Spleen (tissue), 11 donors: ENCODE data around the gene MMP23B. TPM values are rescaled to one million over a fixed set of nuclear protein-coding genes. Genes with fewer than 3 reads are reported as not detected.

ENCODE experiments used
- DNase-seq: peaks from one replicate; pipeline ENCODE4 v3.0.0-alpha.2; 2020
- H3K27ac ChIP-seq, 8 donors: fragments of 200-600 bp; sonication (generic) in 7 of 8; 1 replicate in 4 of 8; 2 replicates in 4 of 8; pipeline versions ENCODE4 v1.5.0 to v1.8.0; 2016 to 2021; ENCODE audit warnings: inconsistent platforms in 4 of 8, mild to moderate bottlenecking in 4 of 8, moderate library complexity in 1 of 8
- H3K27me3 ChIP-seq, 7 donors: fragments of 200-600 bp; sonication (generic) in 6 of 7; replicated peaks in 1 of 7; 1 replicate in 4 of 7; 2 replicates in 3 of 7; pipeline versions ENCODE4 v1.5.0 to v1.8.0; 2016 to 2021; ENCODE audit warnings: inconsistent platforms in 3 of 7, mild to moderate bottlenecking in 1 of 7
- H3K36me3 ChIP-seq, 6 donors: fragments of 200-600 bp; sonication (generic) in 5 of 6; 1 replicate in 4 of 6; 2 replicates in 2 of 6; pipeline versions ENCODE4 v1.5.0 to v1.8.0; 2016 to 2021; ENCODE audit warnings: inconsistent platforms in 2 of 6
- H3K4me1 ChIP-seq, 6 donors: fragments of 200-600 bp; sonication (generic) in 5 of 6; 1 replicate in 3 of 6; 2 replicates in 3 of 6; pipeline versions ENCODE4 v1.5.0 to v1.8.0; 2016 to 2021; ENCODE audit warnings: inconsistent platforms in 3 of 6
- H3K4me3 ChIP-seq, 8 donors: fragments of 200-600 bp; sonication (generic) in 7 of 8; 1 replicate in 4 of 8; 2 replicates in 4 of 8; pipeline versions ENCODE4 v1.5.0 to v1.8.0; 2016 to 2021; ENCODE audit warnings: inconsistent platforms in 4 of 8, mild to moderate bottlenecking in 4 of 8, moderate library complexity in 2 of 8
- H3K9me3 ChIP-seq, 8 donors: fragments of 200-600 bp; sonication (generic) in 7 of 8; 1 replicate in 4 of 8; 2 replicates in 4 of 8; pipeline versions ENCODE4 v1.5.0 to v1.8.0; 2016 to 2021; ENCODE audit warnings: inconsistent platforms in 4 of 8
- CTCF ChIP-seq, 11 experiments: fragments of 200-600 bp in 7 of 11; fragments of 450-650 bp in 4 of 11; sonication (generic) in 4 of 11; IDR thresholded peaks in 8 of 11; conservative IDR thresholded peaks in 3 of 11; 1 replicate in 7 of 11; 2 replicates in 4 of 11; pipeline versions ENCODE4 v1.4.0 to v1.8.0; 2016 to 2021; ENCODE audit warnings: antibody characterized with exemption in 11 of 11, inconsistent platforms in 4 of 11, mild to moderate bottlenecking in 1 of 11
- POLR2A ChIP-seq, 3 donors: fragments of 450-650 bp; IDR thresholded peaks; one replicate each; pipeline ENCODE4 v1.5.1; 2017; ENCODE audit warnings: antibody characterized with exemption in 3 of 3, mild to moderate bottlenecking in 1 of 3
- POLR2AphosphoS5 ChIP-seq, 3 donors: sonication (generic); formaldehyde crosslinking; IDR thresholded peaks; one replicate each; pipeline ENCODE4 v1.5.1; 2017; ENCODE audit warnings: antibody characterized with exemption in 3 of 3
- whole genome bisulfite sequencing, 5 donors: extraction: QIAGEN DNeasy Blood & Tissue Kit in 3 of 5; methylation state at CpG; one replicate each; pipeline versions ENCODE4 v1.1.5 to v1.1.7; 2013 to 2018; 5-methylcytosine and 5-hydroxymethylcytosine counted together
- intact Hi-C: fragments of 100-400 bp; cut with DNase I; formaldehyde crosslinking; loops from one replicate; pipeline ENCODE4 v1.15.0; 2023; ENCODE audit warnings: low total_unique reads
- polyA plus RNA-seq, 3 donors: library from polyadenylated mRNA; stranded (reverse); fragments of 200-250 nt; gene quantifications; one replicate each; pipeline ENCODE4 v1.2.1, GENCODE V29; 2013
- total RNA-seq, 7 donors: library from RNA; depleted of rRNA in 3 of 7; stranded (reverse); fragments of >200 nt in 3 of 7; fragmentation: NEBNext Ultra II Directional in 4 of 7; extraction: Animal tissue kit (Norgen Biotek cat#: 25700) in 4 of 7; gene quantifications; one replicate each; pipeline versions ENCODE4 v1.1.0 to v1.2.1, GENCODE V29; 2016 to 2021
- donor health status: healthy with polysubstance abuse.
- donor health status: DM: no; HTN: no; CAD: no; lungs with moderate emphysema.
- donor health status: DM: no; HTN: no; CAD: no.
- donor health status: Bipolar disorder and iron deficiency.
- donor health status: healthy.
- donor health status: DM: no; HTN: no; CAD: no.
- donor health status: DM: yes; HTN: yes; CAD: no.

Gene MMP23B
- total and polyA plus RNA-seq, 10 donors = 1.4 to 9.3 (median 5.9) TPM

- no peak for DNase-seq
- Histone ChIP-seq H3K9me3 (no peaks in the 10 kb centered on the region), H3K36me3 (no peaks in the 10 kb centered on the region), H3K4me1 (peaks cover 8 to 45% (median 32%) of the 10 kb centered on the region in 6 donors), H3K27me3 (peaks cover 0 to 51% (median 15%) of the 10 kb centered on the region in 7 donors), H3K4me3 (peak overlapping the region in 1 of 8 donors; percentile 39), H3K27ac (no peak overlapping the region)
- no peak for TF ChIP-seq CTCF (IDR thresholded peaks at IDR 0.05 in 8 of 11, conservative IDR thresholded peaks at IDR 0.05 in 3 of 11)
- TF ChIP-seq POLR2AphosphoS5 (IDR thresholded peaks at IDR 0.05) = no peak
- no peak for TF ChIP-seq POLR2A (IDR thresholded peaks at IDR 0.05)
- WGBS, 5 donors = 42 to 51% (median 48%) methylated on average over 10 to 12 of the region's 12 CpGs
- intact Hi-C loops = no loop called here
Measured at GRCh38 chr1:1596493-1597274, 35.3 kb upstream of the MMP23B start.

- Histone ChIP-seq H3K9me3 (no peaks in the 10 kb centered on the region), H3K27me3 (peaks cover 0 to 51% (median 15%) of the 10 kb centered on the region in 7 donors), H3K27ac (no peak overlapping the region), H3K4me3 (peak overlapping the region in 2 of 8 donors; percentile 9 to 39), H3K36me3 (no peaks in the 10 kb centered on the region), H3K4me1 (peaks cover 8 to 52% (median 35%) of the 10 kb centered on the region in 6 donors)
- 18 to 44% (median 32%) methylated on average over 10 to 15 of the region's 16 CpGs for WGBS, 5 donors
- intact Hi-C loops = no loop called here
- DNase-seq = peak; percentile 78
- peak in 8 of 11 experiments; percentile 12 to 45 (median 36) for TF ChIP-seq CTCF (IDR thresholded peaks at IDR 0.05 in 8 of 11, conservative IDR thresholded peaks at IDR 0.05 in 3 of 11)
- peak in 2 of 3 donors; percentile 15 to 45 for TF ChIP-seq POLR2AphosphoS5 (IDR thresholded peaks at IDR 0.05)
- TF ChIP-seq POLR2A (IDR thresholded peaks at IDR 0.05) = no peak
Measured at GRCh38 chr1:1597275-1597930, 34.6 kb upstream of the MMP23B start.

GRCh38 chr1:1598051-1598719, 33.8 kb upstream of the MMP23B start:
- H3K9me3 ChIP-seq = no peaks in the 10 kb centered on the region
- peak overlapping the region in 2 of 8 donors; percentile 9 to 39 for H3K4me3 ChIP-seq
- intact Hi-C loops = no loop called here
- TF ChIP-seq POLR2A (IDR thresholded peaks at IDR 0.05) = no peak
- TF ChIP-seq CTCF (IDR thresholded peaks at IDR 0.05 in 8 of 11, conservative IDR thresholded peaks at IDR 0.05 in 3 of 11) = no peak
- TF ChIP-seq POLR2AphosphoS5 (IDR thresholded peaks at IDR 0.05) = no peak
- H3K27me3 ChIP-seq = peaks cover 0 to 51% (median 15%) of the 10 kb centered on the region in 7 donors
- no peak for DNase-seq
- no peaks in the 10 kb centered on the region for H3K36me3 ChIP-seq
- no peak overlapping the region for H3K27ac ChIP-seq
- 81 to 93% (median 85%) methylated on average over 18 to 28 of the region's 28 CpGs for WGBS, 5 donors
- peaks cover 8 to 60% (median 42%) of the 10 kb centered on the region in 6 donors for H3K4me1 ChIP-seq
